Measurements from ENCODE around the gene DIP2A.

Gene DIP2A

DNA sequence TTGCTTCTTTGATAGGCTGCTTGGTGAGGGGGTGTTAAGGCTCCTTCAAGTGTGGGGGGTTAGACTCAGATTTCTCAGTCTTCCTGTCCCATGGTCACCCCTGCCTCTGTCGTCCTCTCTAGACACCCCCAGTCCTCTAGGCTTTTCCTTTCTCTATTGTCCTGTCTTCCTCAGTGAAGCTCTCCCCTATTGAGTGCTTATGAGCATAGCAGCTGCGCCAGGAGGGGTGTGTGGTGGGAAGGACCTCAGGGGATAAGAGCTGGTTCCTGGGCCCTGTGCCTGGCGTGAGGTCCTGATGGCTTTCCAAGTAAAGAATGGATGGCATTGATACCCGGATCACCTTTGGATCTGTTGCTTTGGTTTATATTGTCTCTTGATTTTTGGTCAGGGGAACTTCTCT is 69.1 kb downstream of the DIP2A start:
- no peaks in the 10 kb centered on the region for H3K27me3 ChIP-seq
- no peak for DNase-seq
- TF ChIP-seq, protein P1, sequence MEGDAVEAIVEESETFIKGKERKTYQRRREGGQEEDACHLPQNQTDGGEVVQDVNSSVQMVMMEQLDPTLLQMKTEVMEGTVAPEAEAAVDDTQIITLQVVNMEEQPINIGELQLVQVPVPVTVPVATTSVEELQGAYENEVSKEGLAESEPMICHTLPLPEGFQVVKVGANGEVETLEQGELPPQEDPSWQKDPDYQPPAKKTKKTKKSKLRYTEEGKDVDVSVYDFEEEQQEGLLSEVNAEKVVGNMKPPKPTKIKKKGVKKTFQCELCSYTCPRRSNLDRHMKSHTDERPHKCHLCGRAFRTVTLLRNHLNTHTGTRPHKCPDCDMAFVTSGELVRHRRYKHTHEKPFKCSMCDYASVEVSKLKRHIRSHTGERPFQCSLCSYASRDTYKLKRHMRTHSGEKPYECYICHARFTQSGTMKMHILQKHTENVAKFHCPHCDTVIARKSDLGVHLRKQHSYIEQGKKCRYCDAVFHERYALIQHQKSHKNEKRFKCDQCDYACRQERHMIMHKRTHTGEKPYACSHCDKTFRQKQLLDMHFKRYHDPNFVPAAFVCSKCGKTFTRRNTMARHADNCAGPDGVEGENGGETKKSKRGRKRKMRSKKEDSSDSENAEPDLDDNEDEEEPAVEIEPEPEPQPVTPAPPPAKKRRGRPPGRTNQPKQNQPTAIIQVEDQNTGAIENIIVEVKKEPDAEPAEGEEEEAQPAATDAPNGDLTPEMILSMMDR (IDR thresholded peaks at IDR 0.05), result no peak
- no peak overlapping the region for H3K4me3 ChIP-seq
- H3K36me3 ChIP-seq, result peaks cover 17 to 42% (median 29%) of the 10 kb centered on the region in 3 donors
- no peaks in the 10 kb centered on the region for H3K4me1 ChIP-seq
- H3K27ac ChIP-seq, result no peak overlapping the region
- intact Hi-C loops (cut with DNase I; ENCODE audit: low total_unique reads), result no loop called here
- no peaks in the 10 kb centered on the region for H3K9me3 ChIP-seq

DNA sequence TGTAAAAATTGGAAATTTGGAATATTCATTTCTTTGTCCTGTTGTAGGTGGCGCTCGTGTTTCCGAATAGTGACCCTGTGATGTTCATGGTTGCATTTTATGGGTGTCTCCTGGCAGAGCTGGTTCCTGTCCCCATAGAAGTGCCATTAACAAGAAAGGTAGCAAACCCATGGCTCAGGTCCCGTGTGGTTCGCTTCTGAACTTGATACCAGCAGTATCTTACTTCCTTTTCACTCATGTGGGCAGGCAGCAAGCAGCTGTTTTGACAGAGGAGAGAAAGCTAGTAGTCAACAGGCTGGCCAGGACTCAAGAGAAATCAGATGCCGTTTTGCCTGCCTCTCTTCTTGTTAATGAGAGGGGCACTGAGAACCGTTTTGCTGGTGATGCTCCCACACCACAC is 73.4 kb downstream of the DIP2A start:
- Histone ChIP-seq H3K27me3 (no peaks in the 10 kb centered on the region), H3K4me3 (no peak overlapping the region), H3K4me1 (no peaks in the 10 kb centered on the region), H3K36me3 (peaks cover 46 to 65% (median 49%) of the 10 kb centered on the region in 3 donors), H3K27ac (no peak overlapping the region), H3K9me3 (no peaks in the 10 kb centered on the region)
- no peak for DNase-seq
- TF ChIP-seq, protein P1 (IDR thresholded peaks at IDR 0.05), result no peak
- intact Hi-C loops (cut with DNase I; ENCODE audit: low total_unique reads), result no loop called here

DNA sequence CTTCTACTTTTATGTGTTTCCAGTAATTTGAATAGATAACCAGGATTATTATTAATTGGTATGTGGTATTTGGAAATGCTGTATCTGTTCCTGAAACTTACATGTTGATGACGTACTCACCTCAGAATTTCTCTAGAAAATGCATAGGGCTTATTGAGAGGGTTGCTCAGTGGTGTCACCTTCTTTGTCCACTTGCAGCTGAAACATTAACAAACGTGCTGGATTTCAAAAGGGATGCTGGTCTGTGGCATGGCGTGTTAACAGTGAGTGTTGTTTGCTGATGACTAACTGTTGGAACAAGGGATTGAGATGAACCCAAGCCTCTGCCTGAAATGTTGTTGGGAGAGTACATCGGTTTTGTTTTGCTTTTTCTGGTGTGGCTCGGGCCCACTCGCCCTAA is 78.3 kb downstream of the DIP2A start:
- intact Hi-C loops (cut with DNase I; ENCODE audit: low total_unique reads), result no loop called here
- Histone ChIP-seq H3K27me3 (no peaks in the 10 kb centered on the region), H3K4me3 (no peak overlapping the region), H3K27ac (no peak overlapping the region), H3K4me1 (no peaks in the 10 kb centered on the region), H3K9me3 (no peaks in the 10 kb centered on the region), H3K36me3 (peaks cover 58 to 94% (median 88%) of the 10 kb centered on the region in 3 donors)
- TF ChIP-seq, protein P1 (IDR thresholded peaks at IDR 0.05), result no peak
- no peak for DNase-seq

GRCh38 chr21:46538262-46538661 is 79.6 kb downstream of the DIP2A start:
- Histone ChIP-seq H3K4me1 (no peaks in the 10 kb centered on the region), H3K4me3 (no peak overlapping the region), H3K9me3 (no peaks in the 10 kb centered on the region), H3K27ac (no peak overlapping the region), H3K27me3 (no peaks in the 10 kb centered on the region), H3K36me3 (peaks cover 53 to 97% (median 89%) of the 10 kb centered on the region in 3 donors)
- intact Hi-C loops (cut with DNase I; ENCODE audit: low total_unique reads), result no loop called here
- TF ChIP-seq, protein P1 (IDR thresholded peaks at IDR 0.05), result no peak
- no peak for DNase-seq

DNA sequence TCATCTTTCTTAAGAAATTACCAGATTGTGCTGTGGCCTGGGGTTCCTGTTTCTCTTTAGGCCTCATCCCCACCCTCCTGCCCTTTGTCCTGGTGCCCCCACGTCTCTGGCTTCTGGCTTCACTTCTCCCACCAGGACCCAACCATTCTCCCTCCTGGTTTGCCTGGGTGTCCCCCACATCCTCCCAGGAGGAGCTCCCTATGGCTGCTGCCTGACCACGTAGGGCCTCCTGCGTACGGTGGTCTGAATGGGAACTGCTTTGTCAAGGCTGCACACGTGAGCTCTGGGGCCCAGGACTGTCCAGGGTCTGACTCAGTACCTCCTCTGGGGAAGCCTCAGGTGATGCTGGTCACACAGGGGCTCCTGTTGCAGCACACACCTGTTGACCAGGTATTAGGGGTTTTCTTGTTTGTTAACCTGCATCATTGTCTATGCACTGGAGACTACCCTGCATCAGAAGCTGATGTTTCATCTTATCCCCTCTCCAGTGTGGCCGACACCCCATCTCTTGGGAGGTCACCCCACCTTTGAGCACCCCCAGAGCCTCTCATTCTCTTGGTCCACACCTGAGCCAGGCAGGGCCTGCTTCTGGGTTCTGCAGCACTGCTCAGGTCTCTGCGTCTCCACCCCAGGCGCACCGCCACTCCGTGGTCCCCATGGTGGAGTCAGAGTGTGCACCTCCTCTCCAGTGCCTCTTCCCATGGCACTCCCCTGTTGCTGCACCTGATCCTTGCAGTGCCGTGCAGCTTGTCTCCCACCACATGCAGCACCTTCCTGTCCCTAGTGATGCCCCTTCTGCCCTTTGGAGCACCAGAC is 80.4 kb downstream of the DIP2A start:
- no peak overlapping the region for H3K27ac ChIP-seq
- TF ChIP-seq, protein P1 (IDR thresholded peaks at IDR 0.05), result no peak
- intact Hi-C loops (cut with DNase I; ENCODE audit: low total_unique reads), result no loop called here
- no peaks in the 10 kb centered on the region for H3K9me3 ChIP-seq
- no peaks in the 10 kb centered on the region for H3K27me3 ChIP-seq
- no peaks in the 10 kb centered on the region for H3K4me1 ChIP-seq
- no peak for DNase-seq
- no peak overlapping the region for H3K4me3 ChIP-seq
- peaks cover 46 to 97% (median 89%) of the 10 kb centered on the region in 3 donors for H3K36me3 ChIP-seq
